ENCODE data around the gene TMEM255B. TPM values are rescaled to one million over a fixed set of nuclear protein-coding genes. Genes with fewer than 3 reads are reported as not detected.

Gene TMEM255B
- total RNA-seq, 1 experiment from 2014 or later: 7.7 TPM

GRCh38 chr13:113803409-113804016 lies 44.5 kb downstream of the TMEM255B start (continued):
- TF ChIP-seq CTCF (IDR thresholded peaks at IDR 0.05 in 2 of 3, conservative IDR thresholded peaks at IDR 0.05 in 1 of 3; ENCODE audit: borderline replicate concordance in 1 of 3, insufficient read depth in 1 of 3, low read depth in 2 of 3, low read length in 2 of 3) (no peak), RAD21 (IDR thresholded peaks at IDR 0.05; ENCODE audit: low read depth) (no peak), ELF1 (IDR thresholded peaks at IDR 0.05; ENCODE audit: borderline replicate concordance, low read depth) (no peak), EZH2 (IDR thresholded peaks at IDR 0.05) (no peak), SP1 (IDR thresholded peaks at IDR 0.05; ENCODE audit: low read depth) (no peak), POLR2A (IDR thresholded peaks at IDR 0.05; ENCODE audit: borderline replicate concordance, extremely low read depth, insufficient read depth, insufficient read length) (no peak), EZH2phosphoT487 (IDR thresholded peaks at IDR 0.05; ENCODE audit: borderline replicate concordance) (no peak), REST (IDR thresholded peaks at IDR 0.05; ENCODE audit: low read depth) (no peak), CBX3 (IDR thresholded peaks at IDR 0.05; ENCODE audit: low read depth) (no peak), ATF3 (IDR thresholded peaks at IDR 0.05) (no peak)
